HCT116 (cell line): ENCODE results near the gene GPR108. TPM values are rescaled to one million over a fixed set of nuclear protein-coding genes. Genes with fewer than 3 reads are reported as not detected.

Experiments
- ATAC-seq: fragments of 200-7000 bp; cut with Tn5 transposase; 2 replicates; pipeline ENCODE4 v1.9.1; 2020; ENCODE audit warnings: mild to moderate bottlenecking, moderate library complexity
- BruUV-seq: library from RNA; stranded (reverse); fragments of 400-500 nt; replicated peaks from 2 replicates; lab custom pipeline; 2021; lab: Mats Ljungman, UMichigan
- CTCF ChIA-PET: fragments of 300-600 bp; sonication (Branson Sonifier 250); formaldehyde crosslinking; loops from one replicate; lab custom pipeline; 2021; ENCODE audit warnings: antibody characterized with exemption; lab: Charles Lee
- POLR2A ChIA-PET: fragments of 300-600, 350-600 bp; sonication (Branson Sonifier 250); formaldehyde crosslinking; loops from one replicate; lab custom pipeline; 2021; ENCODE audit warnings: antibody characterized with exemption; lab: Charles Lee
- RAD21 ChIA-PET, 2 experiments: fragments of 300-600 bp; sonication (Branson Sonifier 250); formaldehyde crosslinking; loops; one replicate each; lab custom pipeline; 2023; ENCODE audit warnings: low total read pairs in 2 of 2; ENCODE audit not compliant: uncharacterized antibody in 2 of 2, unreplicated experiment in 2 of 2, low non-redundant PET in 1 of 2; lab: Charles Lee
- DNase-seq: peaks from one replicate; pipeline ENCODE4 v3.0.0-alpha.2; 2010; ENCODE audit warnings: low read depth, low spot score
- H2AFZ ChIP-seq: fragments of 200-600 bp; shearing (Covaris generic), sonication (generic); 2 replicates; pipeline ENCODE4 v1.6.1; 2017; ENCODE audit warnings: low read depth, mixed run types, mixed read lengths, antibody characterized with exemption, low read length; ENCODE audit not compliant: poor library complexity, severe bottlenecking
- H3K27ac ChIP-seq: 2 replicates; pipeline ENCODE4 v1.5.1; 2012; ENCODE audit warnings: low read depth, low read length
- H3K27me3 ChIP-seq: fragments of 200-600 bp; sonication (generic); 2 replicates; pipeline ENCODE4 v1.6.1; 2016; ENCODE audit warnings: mixed run types, low read length, mixed read lengths; ENCODE audit not compliant: insufficient read depth
- H3K36me3 ChIP-seq, 2 experiments: fragments of 200-500 bp in 1 of 2; fragments of 200-600 bp in 1 of 2; sonication (Bioruptor generic) in 1 of 2; sonication (generic) in 1 of 2; 2 replicates each; pipeline versions ENCODE4 v1.5.1 to v1.6.1; 2014 to 2016; ENCODE audit warnings: low read length in 2 of 2, inconsistent platforms in 1 of 2, mixed read lengths in 1 of 2, mixed run types in 1 of 2; ENCODE audit not compliant: insufficient read depth in 2 of 2, control insufficient read depth in 1 of 2
- H3K4me1 ChIP-seq, 2 experiments: fragments of 200-600 bp in 1 of 2; sonication (generic) in 1 of 2; 2 replicates each; pipeline versions ENCODE4 v1.5.1 to v1.6.1; 2012 to 2017; ENCODE audit warnings: low read length in 2 of 2, inconsistent platforms in 1 of 2, mild to moderate bottlenecking in 1 of 2, mixed read lengths in 1 of 2, mixed run types in 1 of 2, moderate library complexity in 1 of 2; ENCODE audit not compliant: insufficient read depth in 2 of 2, control insufficient read depth in 1 of 2
- H3K4me2 ChIP-seq: fragments of 200-600 bp; sonication (generic); 2 replicates; pipeline ENCODE4 v1.6.1; 2017; ENCODE audit warnings: mixed run types, low read length, mixed read lengths
- H3K4me3 ChIP-seq, 2 experiments: fragments of 200-600 bp in 1 of 2; sonication (generic) in 1 of 2; replicated peaks in 1 of 2; 2 replicates each; pipeline ENCODE4 v1.5.1; 2011 to 2016; ENCODE audit warnings: low read length in 2 of 2, control low read depth in 1 of 2, low read depth in 1 of 2, mild to moderate bottlenecking in 1 of 2, mixed read lengths in 1 of 2, mixed run types in 1 of 2
- H3K79me2 ChIP-seq: fragments of 200-600 bp; sonication (generic); 2 replicates; pipeline ENCODE4 v1.6.1; 2017; ENCODE audit warnings: mild to moderate bottlenecking, mixed run types, low read length, moderate library complexity, mixed read lengths; ENCODE audit not compliant: insufficient read depth
- H3K9ac ChIP-seq: fragments of 200-600 bp; sonication (generic); 2 replicates; pipeline ENCODE4 v1.6.1; 2016; ENCODE audit warnings: low read length, mixed read lengths
- H3K9me2 ChIP-seq: fragments of 200-600 bp; sonication (generic), shearing (Covaris generic); 2 replicates; pipeline ENCODE4 v1.6.1; 2017; ENCODE audit warnings: mixed run types, mild to moderate bottlenecking, moderate library complexity; ENCODE audit not compliant: insufficient read depth
- H3K9me3 ChIP-seq, 2 experiments: fragments of 200-500 bp in 1 of 2; fragments of 200-600 bp in 1 of 2; sonication (Bioruptor generic) in 1 of 2; sonication (generic) in 1 of 2; 2 replicates each; pipeline ENCODE4 v1.6.1; 2014 to 2017; ENCODE audit warnings: low read length in 2 of 2, mixed read lengths in 2 of 2, inconsistent platforms in 1 of 2, low read depth in 1 of 2, mild to moderate bottlenecking in 1 of 2, mixed run types in 1 of 2, moderate library complexity in 1 of 2; ENCODE audit not compliant: control insufficient read depth in 1 of 2, insufficient read depth in 1 of 2
- H4K20me1 ChIP-seq: fragments of 200-600 bp; sonication (generic), shearing (Covaris generic); 2 replicates; pipeline ENCODE4 v1.6.1; 2017; ENCODE audit warnings: mixed run types, mild to moderate bottlenecking, moderate library complexity; ENCODE audit not compliant: insufficient read depth
- ATF3 ChIP-seq: IDR thresholded peaks from 2 replicates; pipeline ENCODE4 v1.6.1; 2012
- CBX3 ChIP-seq: IDR thresholded peaks from 2 replicates; pipeline ENCODE4 v1.6.1; 2012; ENCODE audit warnings: low read depth
- EGR1 ChIP-seq: IDR thresholded peaks from 2 replicates; pipeline ENCODE4 v1.6.1; 2012; ENCODE audit warnings: low read depth
- ELF1 ChIP-seq: IDR thresholded peaks from 2 replicates; pipeline ENCODE4 v1.6.1; 2012; ENCODE audit warnings: low read depth, borderline replicate concordance
- EZH2 ChIP-seq: fragments of 200-600 bp; sonication (generic); IDR thresholded peaks from 2 replicates; pipeline ENCODE4 v1.6.1; 2017; ENCODE audit warnings: antibody characterized with exemption, mixed run types
- JUND ChIP-seq: IDR thresholded peaks from 2 replicates; pipeline ENCODE4 v1.6.1; 2012
- POLR2A ChIP-seq: IDR thresholded peaks from 2 replicates; pipeline ENCODE4 v1.7.0; 2011; ENCODE audit warnings: borderline replicate concordance; ENCODE audit not compliant: insufficient read depth, insufficient read length; ENCODE audit errors: extremely low read depth
- RAD21 ChIP-seq: IDR thresholded peaks from 2 replicates; pipeline ENCODE4 v1.6.1; 2012; ENCODE audit warnings: low read depth, mild to moderate bottlenecking
- REST ChIP-seq: IDR thresholded peaks from 2 replicates; pipeline ENCODE4 v1.6.1; 2012; ENCODE audit warnings: low read depth
- SIN3A ChIP-seq: IDR thresholded peaks from 2 replicates; pipeline ENCODE4 v1.6.1; 2012; ENCODE audit warnings: low read depth
- SP1 ChIP-seq: IDR thresholded peaks from 2 replicates; pipeline ENCODE4 v1.6.1; 2012; ENCODE audit warnings: low read depth
- SRF ChIP-seq: IDR thresholded peaks from 2 replicates; pipeline ENCODE4 v1.6.1; 2012; ENCODE audit warnings: low read depth
- YY1 ChIP-seq: IDR thresholded peaks from 2 replicates; pipeline ENCODE4 v1.6.1; 2011; ENCODE audit warnings: low read length, low read depth, moderate library complexity, mild to moderate bottlenecking; ENCODE audit not compliant: insufficient replicate concordance; ENCODE audit errors: extremely low read depth
- ZFX ChIP-seq: fragments of 450-650 bp; IDR thresholded peaks from 2 replicates; pipeline ENCODE4 v1.6.1; 2017
- ZNF274 ChIP-seq: fragments of 200-500 bp; sonication (Bioruptor generic); IDR thresholded peaks from 2 replicates; pipeline ENCODE4 v1.6.1; 2014; ENCODE audit warnings: mild to moderate bottlenecking, low read depth, low read length, inconsistent platforms
- intact Hi-C: fragments of 100-400 bp; cut with micrococcal nuclease; formaldehyde crosslinking; loops from 2 replicates; pipeline ENCODE4 v1.10.0; 2022
- total RNA-seq: library from RNA; stranded (reverse); gene quantifications from one replicate; pipeline ENCODE4 v1.2.1, GENCODE V29; 2021; ENCODE audit not compliant: unreplicated experiment

Gene GPR108
- total RNA-seq, 1 experiment from 2014 or later, result 75.0 TPM

GRCh38 chr19:6766357-6767080 is 29.1 kb upstream of the GPR108 start:
- RAD21 ChIA-PET, result interaction anchor here in 1 of 2 experiments (0.7 kb wide), 1 partner anchor 325 kb away, joined by 3 read pairs; no protein-coding TSS in a partner anchor
- peak overlapping the region; percentile 93 for H3K27ac ChIP-seq
- peak overlapping the region; percentile 77 for H3K9ac ChIP-seq
- BruUV-seq, result TSS peak; percentile 85
- H3K27me3 ChIP-seq, result no peaks in the 10 kb centered on the region
- peaks cover 2 to 14% of the 10 kb centered on the region in 2 experiments; a peak in 2 of 4 replicates for H3K36me3 ChIP-seq
- peaks cover 30 to 53% of the 10 kb centered on the region in 2 experiments for H3K4me1 ChIP-seq
- POLR2A ChIA-PET, result interaction anchor here (0.7 to 1.9 kb wide), 2 partner anchors 13 to 34 kb away, joined by 3 to 6 read pairs; no protein-coding TSS in a partner anchor
- H3K9me3 ChIP-seq, result no peaks in the 10 kb centered on the region
- H3K9me2 ChIP-seq, result no peaks in the 10 kb centered on the region
- TF ChIP-seq CBX3 (peak; percentile 8; the same call in 1 of the 2 replicates), SIN3A (peak; percentile 16; the same call in 1 of the 2 replicates), ELF1 (no peak), RAD21 (peak; percentile 14; the same call in 1 of the 2 replicates)
- ATAC-seq (peak; percentile 5; the same call in 1 of the 2 replicates), DNase-seq (no peak)
- no peaks in the 10 kb centered on the region for H4K20me1 ChIP-seq
- H3K4me3 ChIP-seq, result peak overlapping the region; percentile 71 to 96
- CTCF ChIA-PET, result no interaction called here
- intact Hi-C loops, result loop anchor here (1.0 to 2.0 kb wide), 4 partner anchors 27 to 96 kb away; partner anchors contain the start of gene TRIP10
- peaks cover 56% of the 10 kb centered on the region for H3K79me2 ChIP-seq
- peak overlapping the region; percentile 95 for H3K4me2 ChIP-seq
- H2AFZ ChIP-seq, result no peak overlapping the region

GRCh38 chr19:6765738-6766356 is 28.5 kb upstream of the GPR108 start:
- H3K79me2 ChIP-seq, result peaks cover 62% of the 10 kb centered on the region
- BruUV-seq, result no TSS peak
- peak; percentile 55 for ATAC-seq
- H3K4me2 ChIP-seq, result peak overlapping the region; percentile 95
- no peaks in the 10 kb centered on the region for H4K20me1 ChIP-seq
- H3K4me3 ChIP-seq, result peak overlapping the region; percentile 71 to 96
- peak overlapping the region; percentile 93 for H3K27ac ChIP-seq
- POLR2A ChIA-PET, result interaction anchor here (0.7 to 1.9 kb wide), 3 partner anchors 12 to 35 kb away, joined by 3 to 6 read pairs (median 3); no protein-coding TSS in a partner anchor
- no peak overlapping the region for H2AFZ ChIP-seq
- H3K27me3 ChIP-seq, result no peaks in the 10 kb centered on the region
- RAD21 ChIA-PET, result interaction anchor here in 1 of 2 experiments (0.7 kb wide), 1 partner anchor 326 kb away, joined by 3 read pairs; no protein-coding TSS in a partner anchor
- no peaks in the 10 kb centered on the region for H3K9me3 ChIP-seq
- peak overlapping the region; percentile 77 for H3K9ac ChIP-seq
- no peaks in the 10 kb centered on the region for H3K9me2 ChIP-seq
- intact Hi-C loops, result loop anchor here (2.0 kb wide), 3 partner anchors 35 to 97 kb away; no protein-coding TSS in a partner anchor
- DNase-seq, result peak; percentile 82
- CTCF ChIA-PET, result no interaction called here
- peaks cover 30 to 53% of the 10 kb centered on the region in 2 experiments for H3K4me1 ChIP-seq
- H3K36me3 ChIP-seq, result peaks cover 2 to 21% of the 10 kb centered on the region in 2 experiments; a peak in 2 of 4 replicates
- TF ChIP-seq SP1 (peak; percentile 89), SRF (no peak), ZNF274 (no peak), ZFX (no peak), REST (no peak), ATF3 (no peak), EGR1 (no peak), POLR2A (no peak), YY1 (peak; percentile 60), ELF1 (no peak; the same call in 1 of the 2 replicates), EZH2 (no peak), SIN3A (peak; percentile 98), JUND (peak; percentile 81)
